ENCODE results near the gene FRY. TPM values are rescaled to one million over a fixed set of nuclear protein-coding genes. Genes with fewer than 3 reads are reported as not detected.

The FRY gene
- total and polyA plus RNA-seq, 2 donors (not counting 1 experiment from before 2014, with no cell fraction given): 2.3 to 6.3 TPM

- ChIA-PET POLR2A (no interaction called here), CTCF (no interaction called here)
- Histone ChIP-seq H3K27me3 (replicated peaks in 1 of 4; ENCODE audit: control extremely low read depth in 1 of 4, control insufficient read depth in 3 of 4, insufficient read depth in 4 of 4, low read length in 3 of 4) (no peaks in the 10 kb centered on the region), H3K9me3 (ENCODE audit: control extremely low read depth in 1 of 3, control insufficient read depth in 2 of 3, insufficient read depth in 1 of 3, low read length in 2 of 3) (peaks cover 0 to 3% (median 0%) of the 10 kb centered on the region in 3 donors), H4K20me1 (ENCODE audit: control insufficient read depth, insufficient read depth, low read length, poor library complexity, severe bottlenecking) (no peaks in the 10 kb centered on the region), H3K4me3 (ENCODE audit: control extremely low read depth in 1 of 5, extremely low read depth in 1 of 5, insufficient read depth in 1 of 5, low read depth in 2 of 5, low read length in 4 of 5) (no peak overlapping the region), H3K79me2 (ENCODE audit: control insufficient read depth, insufficient read depth, low read length) (no peaks in the 10 kb centered on the region), H3K4me1 (ENCODE audit: control insufficient read depth in 2 of 2, insufficient read depth in 2 of 2, low read length in 2 of 2) (no peaks in the 10 kb centered on the region), H3K9ac (ENCODE audit: low read length) (no peak overlapping the region), H3K36me3 (replicated peaks in 1 of 2; ENCODE audit: control extremely low read depth in 1 of 2, control insufficient read depth in 1 of 2, extremely low read depth in 1 of 2, insufficient read depth in 2 of 2, low read length in 1 of 2) (no peaks in the 10 kb centered on the region), H2AFZ (ENCODE audit: insufficient read depth, low read depth, low read length, poor library complexity, severe bottlenecking) (no peak overlapping the region), H3K4me2 (replicated peaks; ENCODE audit: low read depth, low read length, poor library complexity, severe bottlenecking) (no peak overlapping the region), H3K27ac (ENCODE audit: low read length in 2 of 2) (no peak overlapping the region)
- no peak overlapping the region for H3K4me3 Mint-ChIP-seq
- no peaks in the 10 kb centered on the region for H3K4me1 Mint-ChIP-seq
- H3K27me3 Mint-ChIP-seq: no peaks in the 10 kb centered on the region
- intact Hi-C loops (cut with micrococcal nuclease): no loop called here
- ATAC-seq (ENCODE audit: low read depth) (no peak), DNase-seq (no peak)
- H3K27ac Mint-ChIP-seq: no peak overlapping the region
- peaks cover 6% of the 10 kb centered on the region for H3K9me3 Mint-ChIP-seq (ENCODE audit: insufficient read depth)
- no peak for TF ChIP-seq EZH2 (IDR thresholded peaks at IDR 0.05; ENCODE audit: borderline replicate concordance, insufficient read depth, low read depth, low read length, poor library complexity, severe bottlenecking)
- TF ChIP-seq CTCF (IDR thresholded peaks at IDR 0.05): no peak
- WGBS (ENCODE audit: insufficient coverage): 100% methylated on average over 1 of the region's 4 CpGs
Observed at GRCh38 chr13:32125751-32126150, 94.2 kb downstream of the FRY start.

GRCh38 chr13:32126278-32126677, 94.7 kb downstream of the FRY start:
- 100% methylated on average over 2 of the region's 3 CpGs for WGBS (ENCODE audit: insufficient coverage)
- Mint-ChIP-seq H3K4me3 (no peak overlapping the region), H3K27me3 (no peaks in the 10 kb centered on the region), H3K9me3 (ENCODE audit: insufficient read depth) (peaks cover 6% of the 10 kb centered on the region), H3K27ac (no peak overlapping the region), H3K4me1 (no peaks in the 10 kb centered on the region)
- intact Hi-C loops (cut with micrococcal nuclease): no loop called here
- H3K4me1 ChIP-seq (ENCODE audit: control insufficient read depth in 2 of 2, insufficient read depth in 2 of 2, low read length in 2 of 2): no peaks in the 10 kb centered on the region
- no peak for ATAC-seq (ENCODE audit: low read depth)
- CTCF ChIA-PET: no interaction called here
- POLR2A ChIA-PET: no interaction called here
- no peak overlapping the region for H3K27ac ChIP-seq (ENCODE audit: low read length in 2 of 2)
- H3K4me3 ChIP-seq (ENCODE audit: control extremely low read depth in 1 of 5, extremely low read depth in 1 of 5, insufficient read depth in 1 of 5, low read depth in 2 of 5, low read length in 4 of 5): no peak overlapping the region
- no peak for TF ChIP-seq EZH2 (IDR thresholded peaks at IDR 0.05; ENCODE audit: borderline replicate concordance, insufficient read depth, low read depth, low read length, poor library complexity, severe bottlenecking)
- no peak for TF ChIP-seq CTCF (IDR thresholded peaks at IDR 0.05)
- H3K27me3 ChIP-seq (replicated peaks in 1 of 4; ENCODE audit: control extremely low read depth in 1 of 4, control insufficient read depth in 3 of 4, insufficient read depth in 4 of 4, low read length in 3 of 4): no peaks in the 10 kb centered on the region
- no peak overlapping the region for H3K9ac ChIP-seq (ENCODE audit: low read length)
- DNase-seq: no peak
- no peak overlapping the region for H3K4me2 ChIP-seq (replicated peaks; ENCODE audit: low read depth, low read length, poor library complexity, severe bottlenecking)
- no peaks in the 10 kb centered on the region for H4K20me1 ChIP-seq (ENCODE audit: control insufficient read depth, insufficient read depth, low read length, poor library complexity, severe bottlenecking)
- H3K36me3 ChIP-seq (replicated peaks in 1 of 2; ENCODE audit: control extremely low read depth in 1 of 2, control insufficient read depth in 1 of 2, extremely low read depth in 1 of 2, insufficient read depth in 2 of 2, low read length in 1 of 2): no peaks in the 10 kb centered on the region
- H3K9me3 ChIP-seq (ENCODE audit: control extremely low read depth in 1 of 3, control insufficient read depth in 2 of 3, insufficient read depth in 1 of 3, low read length in 2 of 3): peaks cover 0 to 3% (median 0%) of the 10 kb centered on the region in 3 donors
- H2AFZ ChIP-seq (ENCODE audit: insufficient read depth, low read depth, low read length, poor library complexity, severe bottlenecking): no peak overlapping the region
- no peaks in the 10 kb centered on the region for H3K79me2 ChIP-seq (ENCODE audit: control insufficient read depth, insufficient read depth, low read length)

Measured in B cell (primary cell).